ENCODE data around the gene USP49.

Gene USP49

GRCh38 chr6:41929924-41930323, 34.7 kb upstream of the USP49 start:
- no peak for DNase-seq (ENCODE audit: low read depth in 2 of 2)

GRCh38 chr6:41927253-41927652, 32.1 kb upstream of the USP49 start:
- no peak for DNase-seq (ENCODE audit: low read depth in 2 of 2)

DNA sequence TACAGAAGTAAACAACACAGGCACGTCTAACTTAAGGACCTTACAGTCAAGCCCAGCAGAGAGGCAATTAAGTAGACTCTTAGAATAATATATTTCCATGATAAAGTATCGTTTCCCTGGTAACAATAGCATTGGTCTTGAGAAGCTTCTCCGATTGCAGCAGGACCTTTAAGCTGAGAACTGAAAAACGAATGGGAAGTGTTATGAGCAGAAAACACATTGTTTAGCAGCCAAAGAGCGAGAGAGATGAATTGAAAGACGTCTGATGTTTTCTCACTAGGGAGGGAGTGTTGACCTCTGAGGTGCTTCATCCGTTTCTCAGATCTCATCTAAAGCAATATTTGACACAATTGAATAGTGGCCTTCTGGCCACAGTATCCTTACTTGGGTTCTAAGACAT, 27.0 kb upstream of the USP49 start:
- no peak for DNase-seq (ENCODE audit: low read depth in 2 of 2)

GRCh38 chr6:41921712-41921998, 26.5 kb upstream of the USP49 start:
- DNase-seq (ENCODE audit: low read depth in 2 of 2): no peak

DNA sequence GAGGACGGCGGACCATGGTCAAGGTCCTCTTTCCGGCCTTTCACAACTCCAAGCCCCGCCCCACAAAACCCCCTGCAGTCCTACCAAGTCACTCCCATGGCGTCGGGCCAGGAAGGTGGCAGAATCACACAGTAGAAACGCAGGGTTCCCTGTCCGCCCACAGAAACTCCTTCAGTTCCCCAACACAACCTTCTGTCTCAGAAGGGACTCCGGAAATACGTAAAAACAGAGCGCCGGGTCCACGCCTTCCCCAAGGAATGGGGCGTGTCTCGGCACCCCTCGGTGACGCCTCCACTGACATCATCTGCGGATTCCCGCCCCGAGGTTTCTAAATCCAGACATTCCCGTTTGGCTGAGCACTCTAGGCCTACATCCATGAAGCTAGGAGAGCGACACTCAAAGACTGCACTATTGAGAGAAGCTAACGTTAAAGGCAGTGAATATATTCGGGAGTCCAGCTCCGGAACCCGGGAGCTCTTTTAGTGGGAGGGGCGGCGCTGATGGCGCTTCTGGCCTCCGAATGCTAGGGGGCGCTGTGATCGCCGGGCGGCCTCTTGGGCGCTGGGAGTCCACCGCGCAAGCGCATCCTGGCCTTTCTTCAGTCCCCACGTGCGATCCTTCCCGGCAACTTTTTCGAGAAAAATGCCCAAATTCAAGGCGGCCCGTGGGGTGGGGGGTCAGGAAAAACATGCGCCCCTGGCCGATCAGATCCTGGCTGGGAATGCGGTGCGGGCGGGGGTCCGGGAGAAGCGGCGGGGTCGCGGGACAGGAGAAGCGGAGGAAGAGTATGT, 25.9 kb upstream of the USP49 start, which contains the start of the genes BYSL and MED20:
BYSL (plus strand) TSS at position 579 of the 791 bp plus-strand sequence; CDS start at position 643, 64 bp downstream.
MED20 (minus strand) TSS at position 219 of the 791 bp plus-strand sequence; CDS start at position 98, 121 bp downstream.
- peak; percentile 77 to 79 for DNase-seq (ENCODE audit: low read depth in 2 of 2)

GRCh38 chr6:41917528-41917927, 22.4 kb upstream of the USP49 start:
- peak; percentile 82 to 85 for DNase-seq (ENCODE audit: low read depth in 2 of 2)

DNA sequence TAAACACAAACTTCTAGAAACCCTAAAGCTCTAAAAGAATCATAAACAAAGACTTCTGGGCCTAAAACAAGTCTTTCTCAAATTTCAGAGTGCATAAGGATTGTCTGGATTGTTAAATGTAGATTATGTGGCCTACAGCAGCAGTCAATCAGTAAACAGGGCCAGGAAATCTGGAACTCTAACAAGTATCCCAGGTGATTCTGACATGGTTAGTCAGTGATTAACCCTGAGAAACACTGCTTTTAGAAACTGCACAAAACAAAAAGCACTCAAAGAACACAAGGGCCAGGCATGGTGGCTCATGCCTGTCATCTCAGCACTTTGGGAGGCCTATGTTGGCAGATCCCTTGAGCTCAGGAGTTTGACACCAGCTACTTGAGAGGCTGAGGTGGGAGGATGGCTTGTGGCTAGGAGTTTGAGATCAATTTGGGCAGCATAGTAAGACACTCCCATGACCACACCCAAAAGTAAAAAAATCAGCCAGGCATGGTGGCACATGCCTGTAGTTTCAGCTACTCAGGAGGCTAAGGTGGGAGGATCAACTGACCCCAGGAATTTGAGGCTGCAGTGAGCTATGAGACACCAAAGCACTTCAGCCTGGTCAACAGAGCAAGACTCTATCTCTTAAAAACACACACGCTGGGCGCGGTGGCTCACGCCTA, 19.8 kb upstream of the USP49 start:
- DNase-seq (ENCODE audit: low read depth in 2 of 2): no peak

GRCh38 chr6:41914343-41914742, 19.2 kb upstream of the USP49 start:
- DNase-seq (ENCODE audit: low read depth in 2 of 2): no peak

- DNase-seq (ENCODE audit: low read depth in 2 of 2): no peak
Observed at GRCh38 chr6:41909727-41910126, 14.6 kb upstream of the USP49 start.

GRCh38 chr6:41901882-41902519, 6.8 kb upstream of the USP49 start:
- no peak for DNase-seq (ENCODE audit: low read depth in 2 of 2)

GRCh38 chr6:41900861-41901260, 5.7 kb upstream of the USP49 start:
- DNase-seq (ENCODE audit: low read depth in 2 of 2): no peak

DNA sequence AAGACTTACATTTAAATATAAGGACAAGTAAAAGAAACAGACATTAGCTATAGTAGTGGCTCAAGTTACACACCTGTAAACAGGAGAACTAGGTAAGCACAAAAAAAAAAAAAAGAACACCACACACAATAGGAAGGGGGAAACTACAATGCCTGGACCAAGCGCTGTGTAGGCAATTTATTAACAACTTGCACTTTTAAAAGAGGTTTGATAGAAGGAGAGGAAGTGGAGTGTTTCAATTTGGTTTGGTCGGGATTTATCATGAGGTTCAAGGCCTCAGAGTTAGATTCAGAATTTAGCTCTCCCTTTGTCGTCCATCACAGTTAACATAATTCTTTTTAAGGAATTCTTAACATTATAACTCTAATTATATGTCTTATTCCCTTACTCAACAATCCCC, 1.1 kb upstream of the USP49 start:
- no peak for DNase-seq (ENCODE audit: low read depth in 2 of 2)

- DNase-seq (ENCODE audit: low read depth in 2 of 2): no peak
Observed at GRCh38 chr6:41894366-41895299, 542 bp downstream of the USP49 start.

DNA sequence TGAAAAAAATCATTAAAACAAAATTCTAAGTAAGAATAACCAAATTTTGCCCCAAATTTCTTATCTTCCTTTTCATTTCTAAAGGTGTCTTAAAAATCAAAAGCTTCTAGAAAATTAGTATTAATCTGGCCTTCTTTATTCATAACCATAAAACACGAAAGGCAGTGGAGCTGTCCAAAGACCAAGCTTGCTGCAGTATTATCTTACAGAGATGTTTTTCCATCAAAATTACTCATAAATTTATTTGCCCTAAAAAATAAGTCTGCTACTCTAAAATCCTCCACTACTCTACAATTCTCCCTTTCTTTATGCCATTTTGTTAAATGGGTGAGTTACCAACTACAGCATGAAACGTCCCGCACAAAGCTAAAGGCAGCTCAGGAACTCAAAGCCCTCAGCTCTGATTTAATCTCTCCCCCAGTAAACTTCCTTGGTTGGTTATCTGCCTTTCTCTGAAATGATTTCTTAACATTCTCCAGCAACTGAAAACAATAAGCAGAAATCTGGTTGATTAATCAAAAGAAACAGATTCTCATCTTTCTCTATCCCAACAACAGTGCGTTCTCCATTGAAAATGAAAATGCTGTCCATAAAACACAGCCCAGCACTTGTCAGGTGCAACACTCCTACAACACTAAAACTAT, 2.1 kb downstream of the USP49 start:
- DNase-seq (ENCODE audit: low read depth in 2 of 2): no peak

DNA sequence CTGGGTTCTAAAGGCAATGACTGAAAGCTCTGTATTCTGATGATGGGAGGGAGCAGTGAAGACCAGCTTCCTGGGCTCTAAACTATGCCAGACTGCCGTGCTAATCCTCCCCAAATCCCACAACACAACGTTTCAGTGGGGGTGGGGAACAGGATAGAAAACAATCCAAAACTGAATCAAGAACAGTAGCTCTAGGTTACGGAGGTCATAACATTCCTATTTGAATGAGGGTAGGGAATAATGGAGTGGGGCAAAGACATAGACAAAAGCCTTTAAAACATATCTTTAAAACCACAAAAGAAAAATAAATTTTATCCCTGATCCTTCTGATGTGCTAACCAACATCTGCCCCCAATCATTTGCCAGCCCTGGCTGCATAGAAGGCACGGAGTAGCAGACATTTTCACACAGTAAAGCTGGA, 7.8 kb downstream of the USP49 start:
- DNase-seq (ENCODE audit: low read depth in 2 of 2): no peak

GRCh38 chr6:41885930-41886329, 9.2 kb downstream of the USP49 start:
- no peak for DNase-seq (ENCODE audit: low read depth in 2 of 2)

DNA sequence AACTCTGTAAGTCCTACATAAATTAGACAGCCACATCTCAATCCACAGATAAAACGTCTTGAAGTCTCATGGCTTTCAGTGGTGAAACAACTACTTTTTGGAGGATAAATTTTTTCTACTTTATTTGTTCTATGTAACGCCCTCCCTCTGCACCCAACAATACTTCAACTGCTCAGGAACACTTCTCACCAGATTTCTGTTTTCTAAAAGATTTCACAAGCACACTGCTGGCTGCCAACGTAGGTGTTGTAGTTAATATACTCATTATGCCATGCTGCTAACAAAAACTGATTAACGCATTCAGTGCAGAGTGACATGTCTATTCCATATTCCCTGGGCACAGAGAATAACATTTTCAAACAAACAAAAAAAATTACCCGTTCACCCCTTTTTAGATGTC, 10.2 kb downstream of the USP49 start:
- no peak for DNase-seq (ENCODE audit: low read depth in 2 of 2)

- no peak for DNase-seq (ENCODE audit: low read depth in 2 of 2)
Observed at GRCh38 chr6:41881506-41881905, 13.7 kb downstream of the USP49 start.

DNA sequence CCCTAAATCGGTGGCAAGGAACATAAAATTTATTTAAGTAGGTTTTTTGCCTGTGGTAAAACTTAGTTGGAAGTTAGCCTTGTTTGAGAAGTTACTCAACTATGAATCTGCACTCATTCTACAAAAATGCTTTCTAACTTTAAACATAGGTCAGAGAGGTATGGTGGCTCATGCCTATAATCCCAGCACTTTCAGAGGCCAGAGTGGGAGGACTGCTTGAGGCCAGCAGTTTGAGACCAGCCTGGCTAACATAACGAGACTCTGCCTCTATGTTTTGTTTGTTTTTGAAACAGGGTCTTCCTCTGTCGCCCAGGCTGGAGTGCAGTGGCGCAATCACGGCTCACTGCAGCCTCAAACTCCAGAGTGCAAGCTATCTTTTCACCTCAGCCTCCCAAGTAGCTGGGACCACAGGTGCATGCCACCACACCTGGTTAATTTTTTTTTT, 16.2 kb downstream of the USP49 start:
- peak in 1 of 2 experiments; percentile 4 for DNase-seq (ENCODE audit: low read depth in 2 of 2)

DNA sequence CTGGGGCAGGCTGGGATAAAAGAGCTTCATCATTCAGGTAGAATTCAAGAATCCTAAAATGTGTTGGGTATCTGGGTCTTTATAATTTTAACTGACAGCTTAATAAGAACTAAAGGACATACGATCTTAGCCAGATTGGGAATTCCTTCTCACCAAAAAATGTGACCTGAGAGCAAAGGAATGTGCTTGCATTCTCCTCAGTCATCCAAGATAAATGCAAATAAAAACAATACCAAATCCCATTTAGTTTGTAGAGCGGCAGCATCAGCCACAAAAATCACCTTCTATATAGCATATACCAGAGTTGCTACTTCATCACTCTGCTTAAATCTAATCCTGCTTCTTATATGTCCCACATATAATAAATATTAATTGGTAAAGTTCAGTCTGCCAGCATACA, 16.9 kb downstream of the USP49 start:
- DNase-seq (ENCODE audit: low read depth in 2 of 2): peak in 1 of 2 experiments; percentile 12

DNA sequence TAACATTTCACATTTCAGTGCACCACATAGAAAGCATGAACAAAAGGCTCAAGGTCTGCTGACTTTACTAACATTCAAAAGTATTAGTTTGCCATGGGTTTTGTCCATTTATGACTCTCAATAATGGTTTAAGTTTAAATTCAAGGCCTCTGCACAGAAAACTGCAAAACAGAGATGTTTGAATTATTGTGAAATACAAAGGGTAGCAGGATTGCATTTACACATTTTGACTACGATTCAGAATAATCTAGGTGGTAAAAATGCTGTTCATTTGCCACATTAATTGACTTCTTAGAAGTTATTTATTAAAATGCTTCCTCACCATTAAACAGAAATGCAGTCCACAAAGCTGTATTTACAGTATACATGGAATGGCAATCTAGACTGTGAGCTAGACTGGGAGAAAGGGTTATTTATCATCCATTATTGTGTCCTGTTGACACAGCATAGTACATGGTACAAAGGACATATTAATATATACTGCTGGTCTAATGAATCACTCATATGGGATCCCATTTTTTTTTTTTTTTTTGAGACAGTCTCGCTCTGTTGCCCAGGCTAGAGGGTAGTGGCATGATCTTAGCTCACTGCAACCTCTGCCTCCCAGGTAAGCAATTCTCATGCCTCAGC, 18.0 kb downstream of the USP49 start:
- DNase-seq (ENCODE audit: low read depth in 2 of 2): no peak
